WTC11 (cell line): ENCODE results near the gene DCUN1D2.

Experiments used
- ESRRA ChIP-seq: sonication (generic); formaldehyde crosslinking; IDR thresholded peaks from 2 replicates; pipeline ENCODE4 v1.8.1; 2022; ENCODE audit warnings: mild to moderate bottlenecking, missing genetic modification reagents, borderline replicate concordance
- FOXK1 ChIP-seq: sonication (generic); formaldehyde crosslinking; IDR thresholded peaks from 2 replicates; pipeline ENCODE4 v1.8.0; 2022; ENCODE audit warnings: mild to moderate bottlenecking, moderate library complexity, missing genetic modification reagents
- PRRX2 ChIP-seq: fragments of 250-450 bp; sonication (Bioruptor Pico); IDR thresholded peaks from 2 replicates; pipeline ENCODE4 v1.8.0; 2021; ENCODE audit warnings: mild to moderate bottlenecking
- ZNF121 ChIP-seq: sonication (generic); formaldehyde crosslinking; IDR thresholded peaks from 2 replicates; pipeline ENCODE4 v1.8.0; 2023; ENCODE audit warnings: missing genetic modification reagents
- TF ChIP-seq, protein P1 (sequence below): fragments of 200-600 bp; IDR thresholded peaks from 2 replicates; pipeline ENCODE4 v1.8.0; 2022; ENCODE audit warnings: antibody characterized with exemption
- TF ChIP-seq, protein P2 (sequence below): sonication (generic); formaldehyde crosslinking; IDR thresholded peaks from 2 replicates; pipeline ENCODE4 v1.8.1; 2022; ENCODE audit warnings: mild to moderate bottlenecking, moderate library complexity, missing genetic modification reagents
- TF ChIP-seq, protein P3 (sequence below): sonication (generic); formaldehyde crosslinking; IDR thresholded peaks from 2 replicates; pipeline ENCODE4 v1.8.1; 2023; ENCODE audit warnings: mild to moderate bottlenecking, missing genetic modification reagents, borderline replicate concordance
- TF ChIP-seq, protein P4 (sequence below): sonication (generic); formaldehyde crosslinking; IDR thresholded peaks from 2 replicates; pipeline ENCODE4 v1.8.0; 2022; ENCODE audit warnings: mild to moderate bottlenecking, missing genetic modification reagents
- TF ChIP-seq, protein P5 (sequence below): sonication (generic); formaldehyde crosslinking; IDR thresholded peaks from 2 replicates; pipeline ENCODE4 v1.8.1; 2022; ENCODE audit warnings: mild to moderate bottlenecking, missing genetic modification reagents, moderate library complexity, borderline replicate concordance
- TF ChIP-seq, protein P6 (sequence below): sonication (generic); formaldehyde crosslinking; IDR thresholded peaks from 2 replicates; pipeline ENCODE4 v1.8.0; 2023; ENCODE audit warnings: mild to moderate bottlenecking, missing genetic modification reagents
- TF ChIP-seq, protein P7 (sequence below): sonication (generic); formaldehyde crosslinking; IDR thresholded peaks from 2 replicates; pipeline ENCODE4 v1.8.0; 2022; ENCODE audit warnings: mild to moderate bottlenecking, missing genetic modification reagents

DNA sequence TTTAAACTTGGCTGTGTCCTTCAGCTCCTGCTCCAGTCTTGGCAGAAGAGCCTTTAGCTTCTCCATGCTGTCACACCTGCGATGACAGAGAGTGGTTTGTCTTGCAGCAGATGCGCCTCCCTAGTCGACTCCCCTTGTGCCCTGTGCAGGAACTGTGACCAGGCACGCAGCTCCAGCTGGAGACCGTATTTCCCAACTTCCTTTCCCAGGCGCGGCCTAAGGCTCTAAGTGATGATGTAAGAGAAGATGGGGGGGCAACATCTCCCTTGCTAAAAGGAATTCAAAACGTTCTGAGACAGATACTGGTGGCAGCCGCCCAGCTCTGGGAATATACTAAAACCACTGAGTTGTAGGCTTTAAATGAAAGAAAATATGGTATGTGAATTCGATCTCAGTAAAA lies 16.3 kb downstream of the DCUN1D2 start:
- TF ChIP-seq, protein P1, sequence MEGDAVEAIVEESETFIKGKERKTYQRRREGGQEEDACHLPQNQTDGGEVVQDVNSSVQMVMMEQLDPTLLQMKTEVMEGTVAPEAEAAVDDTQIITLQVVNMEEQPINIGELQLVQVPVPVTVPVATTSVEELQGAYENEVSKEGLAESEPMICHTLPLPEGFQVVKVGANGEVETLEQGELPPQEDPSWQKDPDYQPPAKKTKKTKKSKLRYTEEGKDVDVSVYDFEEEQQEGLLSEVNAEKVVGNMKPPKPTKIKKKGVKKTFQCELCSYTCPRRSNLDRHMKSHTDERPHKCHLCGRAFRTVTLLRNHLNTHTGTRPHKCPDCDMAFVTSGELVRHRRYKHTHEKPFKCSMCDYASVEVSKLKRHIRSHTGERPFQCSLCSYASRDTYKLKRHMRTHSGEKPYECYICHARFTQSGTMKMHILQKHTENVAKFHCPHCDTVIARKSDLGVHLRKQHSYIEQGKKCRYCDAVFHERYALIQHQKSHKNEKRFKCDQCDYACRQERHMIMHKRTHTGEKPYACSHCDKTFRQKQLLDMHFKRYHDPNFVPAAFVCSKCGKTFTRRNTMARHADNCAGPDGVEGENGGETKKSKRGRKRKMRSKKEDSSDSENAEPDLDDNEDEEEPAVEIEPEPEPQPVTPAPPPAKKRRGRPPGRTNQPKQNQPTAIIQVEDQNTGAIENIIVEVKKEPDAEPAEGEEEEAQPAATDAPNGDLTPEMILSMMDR: no peak
- TF ChIP-seq, protein P2, sequence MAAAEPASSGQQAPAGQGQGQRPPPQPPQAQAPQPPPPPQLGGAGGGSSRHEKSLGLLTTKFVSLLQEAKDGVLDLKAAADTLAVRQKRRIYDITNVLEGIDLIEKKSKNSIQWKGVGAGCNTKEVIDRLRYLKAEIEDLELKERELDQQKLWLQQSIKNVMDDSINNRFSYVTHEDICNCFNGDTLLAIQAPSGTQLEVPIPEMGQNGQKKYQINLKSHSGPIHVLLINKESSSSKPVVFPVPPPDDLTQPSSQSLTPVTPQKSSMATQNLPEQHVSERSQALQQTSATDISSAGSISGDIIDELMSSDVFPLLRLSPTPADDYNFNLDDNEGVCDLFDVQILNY (CRISPR knock-in tag): no peak
- no peak for TF ChIP-seq ESRRA (CRISPR knock-in tag)
- TF ChIP-seq, protein P3, sequence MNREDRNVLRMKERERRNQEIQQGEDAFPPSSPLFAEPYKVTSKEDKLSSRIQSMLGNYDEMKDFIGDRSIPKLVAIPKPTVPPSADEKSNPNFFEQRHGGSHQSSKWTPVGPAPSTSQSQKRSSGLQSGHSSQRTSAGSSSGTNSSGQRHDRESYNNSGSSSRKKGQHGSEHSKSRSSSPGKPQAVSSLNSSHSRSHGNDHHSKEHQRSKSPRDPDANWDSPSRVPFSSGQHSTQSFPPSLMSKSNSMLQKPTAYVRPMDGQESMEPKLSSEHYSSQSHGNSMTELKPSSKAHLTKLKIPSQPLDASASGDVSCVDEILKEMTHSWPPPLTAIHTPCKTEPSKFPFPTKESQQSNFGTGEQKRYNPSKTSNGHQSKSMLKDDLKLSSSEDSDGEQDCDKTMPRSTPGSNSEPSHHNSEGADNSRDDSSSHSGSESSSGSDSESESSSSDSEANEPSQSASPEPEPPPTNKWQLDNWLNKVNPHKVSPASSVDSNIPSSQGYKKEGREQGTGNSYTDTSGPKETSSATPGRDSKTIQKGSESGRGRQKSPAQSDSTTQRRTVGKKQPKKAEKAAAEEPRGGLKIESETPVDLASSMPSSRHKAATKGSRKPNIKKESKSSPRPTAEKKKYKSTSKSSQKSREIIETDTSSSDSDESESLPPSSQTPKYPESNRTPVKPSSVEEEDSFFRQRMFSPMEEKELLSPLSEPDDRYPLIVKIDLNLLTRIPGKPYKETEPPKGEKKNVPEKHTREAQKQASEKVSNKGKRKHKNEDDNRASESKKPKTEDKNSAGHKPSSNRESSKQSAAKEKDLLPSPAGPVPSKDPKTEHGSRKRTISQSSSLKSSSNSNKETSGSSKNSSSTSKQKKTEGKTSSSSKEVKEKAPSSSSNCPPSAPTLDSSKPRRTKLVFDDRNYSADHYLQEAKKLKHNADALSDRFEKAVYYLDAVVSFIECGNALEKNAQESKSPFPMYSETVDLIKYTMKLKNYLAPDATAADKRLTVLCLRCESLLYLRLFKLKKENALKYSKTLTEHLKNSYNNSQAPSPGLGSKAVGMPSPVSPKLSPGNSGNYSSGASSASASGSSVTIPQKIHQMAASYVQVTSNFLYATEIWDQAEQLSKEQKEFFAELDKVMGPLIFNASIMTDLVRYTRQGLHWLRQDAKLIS: no peak
- TF ChIP-seq, protein P4, sequence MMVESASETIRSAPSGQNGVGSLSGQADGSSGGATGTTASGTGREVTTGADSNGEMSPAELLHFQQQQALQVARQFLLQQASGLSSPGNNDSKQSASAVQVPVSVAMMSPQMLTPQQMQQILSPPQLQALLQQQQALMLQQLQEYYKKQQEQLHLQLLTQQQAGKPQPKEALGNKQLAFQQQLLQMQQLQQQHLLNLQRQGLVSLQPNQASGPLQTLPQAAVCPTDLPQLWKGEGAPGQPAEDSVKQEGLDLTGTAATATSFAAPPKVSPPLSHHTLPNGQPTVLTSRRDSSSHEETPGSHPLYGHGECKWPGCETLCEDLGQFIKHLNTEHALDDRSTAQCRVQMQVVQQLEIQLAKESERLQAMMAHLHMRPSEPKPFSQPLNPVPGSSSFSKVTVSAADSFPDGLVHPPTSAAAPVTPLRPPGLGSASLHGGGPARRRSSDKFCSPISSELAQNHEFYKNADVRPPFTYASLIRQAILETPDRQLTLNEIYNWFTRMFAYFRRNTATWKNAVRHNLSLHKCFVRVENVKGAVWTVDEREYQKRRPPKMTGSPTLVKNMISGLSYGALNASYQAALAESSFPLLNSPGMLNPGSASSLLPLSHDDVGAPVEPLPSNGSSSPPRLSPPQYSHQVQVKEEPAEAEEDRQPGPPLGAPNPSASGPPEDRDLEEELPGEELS (CRISPR knock-in tag): no peak
- TF ChIP-seq PRRX2 (CRISPR knock-in tag): no peak
- TF ChIP-seq, protein P5, sequence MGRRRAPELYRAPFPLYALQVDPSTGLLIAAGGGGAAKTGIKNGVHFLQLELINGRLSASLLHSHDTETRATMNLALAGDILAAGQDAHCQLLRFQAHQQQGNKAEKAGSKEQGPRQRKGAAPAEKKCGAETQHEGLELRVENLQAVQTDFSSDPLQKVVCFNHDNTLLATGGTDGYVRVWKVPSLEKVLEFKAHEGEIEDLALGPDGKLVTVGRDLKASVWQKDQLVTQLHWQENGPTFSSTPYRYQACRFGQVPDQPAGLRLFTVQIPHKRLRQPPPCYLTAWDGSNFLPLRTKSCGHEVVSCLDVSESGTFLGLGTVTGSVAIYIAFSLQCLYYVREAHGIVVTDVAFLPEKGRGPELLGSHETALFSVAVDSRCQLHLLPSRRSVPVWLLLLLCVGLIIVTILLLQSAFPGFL: no peak
- TF ChIP-seq ZNF121 (CRISPR knock-in tag): no peak
- TF ChIP-seq, protein P6, sequence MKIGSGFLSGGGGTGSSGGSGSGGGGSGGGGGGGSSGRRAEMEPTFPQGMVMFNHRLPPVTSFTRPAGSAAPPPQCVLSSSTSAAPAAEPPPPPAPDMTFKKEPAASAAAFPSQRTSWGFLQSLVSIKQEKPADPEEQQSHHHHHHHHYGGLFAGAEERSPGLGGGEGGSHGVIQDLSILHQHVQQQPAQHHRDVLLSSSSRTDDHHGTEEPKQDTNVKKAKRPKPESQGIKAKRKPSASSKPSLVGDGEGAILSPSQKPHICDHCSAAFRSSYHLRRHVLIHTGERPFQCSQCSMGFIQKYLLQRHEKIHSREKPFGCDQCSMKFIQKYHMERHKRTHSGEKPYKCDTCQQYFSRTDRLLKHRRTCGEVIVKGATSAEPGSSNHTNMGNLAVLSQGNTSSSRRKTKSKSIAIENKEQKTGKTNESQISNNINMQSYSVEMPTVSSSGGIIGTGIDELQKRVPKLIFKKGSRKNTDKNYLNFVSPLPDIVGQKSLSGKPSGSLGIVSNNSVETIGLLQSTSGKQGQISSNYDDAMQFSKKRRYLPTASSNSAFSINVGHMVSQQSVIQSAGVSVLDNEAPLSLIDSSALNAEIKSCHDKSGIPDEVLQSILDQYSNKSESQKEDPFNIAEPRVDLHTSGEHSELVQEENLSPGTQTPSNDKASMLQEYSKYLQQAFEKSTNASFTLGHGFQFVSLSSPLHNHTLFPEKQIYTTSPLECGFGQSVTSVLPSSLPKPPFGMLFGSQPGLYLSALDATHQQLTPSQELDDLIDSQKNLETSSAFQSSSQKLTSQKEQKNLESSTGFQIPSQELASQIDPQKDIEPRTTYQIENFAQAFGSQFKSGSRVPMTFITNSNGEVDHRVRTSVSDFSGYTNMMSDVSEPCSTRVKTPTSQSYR: no peak
- TF ChIP-seq, protein P7, sequence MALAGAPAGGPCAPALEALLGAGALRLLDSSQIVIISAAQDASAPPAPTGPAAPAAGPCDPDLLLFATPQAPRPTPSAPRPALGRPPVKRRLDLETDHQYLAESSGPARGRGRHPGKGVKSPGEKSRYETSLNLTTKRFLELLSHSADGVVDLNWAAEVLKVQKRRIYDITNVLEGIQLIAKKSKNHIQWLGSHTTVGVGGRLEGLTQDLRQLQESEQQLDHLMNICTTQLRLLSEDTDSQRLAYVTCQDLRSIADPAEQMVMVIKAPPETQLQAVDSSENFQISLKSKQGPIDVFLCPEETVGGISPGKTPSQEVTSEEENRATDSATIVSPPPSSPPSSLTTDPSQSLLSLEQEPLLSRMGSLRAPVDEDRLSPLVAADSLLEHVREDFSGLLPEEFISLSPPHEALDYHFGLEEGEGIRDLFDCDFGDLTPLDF (CRISPR knock-in tag): no peak
- TF ChIP-seq FOXK1 (CRISPR knock-in tag): no peak
